ENCODE results near the gene FOXP1.

The FOXP1 gene

GRCh38 chr3:71132995-71133730, 450.4 kb downstream of the FOXP1 start:
- peak; percentile 93 for FAIRE-seq

- FAIRE-seq, result no peak
Observed at GRCh38 chr3:71131375-71132314, 451.9 kb downstream of the FOXP1 start.

- FAIRE-seq, result peak; percentile 88
Observed at GRCh38 chr3:71130471-71131374, 452.8 kb downstream of the FOXP1 start.

- FAIRE-seq, result peak; percentile 33
Observed at GRCh38 chr3:71129611-71130431, 453.7 kb downstream of the FOXP1 start.

GRCh38 chr3:71128961-71129360, 454.6 kb downstream of the FOXP1 start:
- peak; percentile 74 for FAIRE-seq

- no peak for FAIRE-seq
Observed at GRCh38 chr3:71127844-71128243, 455.7 kb downstream of the FOXP1 start.

GRCh38 chr3:71127052-71127831, 456.3 kb downstream of the FOXP1 start:
- peak; percentile 65 for FAIRE-seq

GRCh38 chr3:71125738-71126137, 457.8 kb downstream of the FOXP1 start:
- no peak for FAIRE-seq

- no peak for FAIRE-seq
Observed at GRCh38 chr3:71124048-71124447, 459.5 kb downstream of the FOXP1 start.

- FAIRE-seq, result no peak
Observed at GRCh38 chr3:71122641-71123040, 460.9 kb downstream of the FOXP1 start.

GRCh38 chr3:71121429-71122167, 461.9 kb downstream of the FOXP1 start:
- no peak for FAIRE-seq

GRCh38 chr3:71120012-71120411, 463.5 kb downstream of the FOXP1 start:
- no peak for FAIRE-seq

- no peak for FAIRE-seq
Observed at GRCh38 chr3:71119171-71119570, 464.4 kb downstream of the FOXP1 start.

- FAIRE-seq, result no peak
Observed at GRCh38 chr3:71118436-71118835, 465.1 kb downstream of the FOXP1 start.

- no peak for FAIRE-seq
Observed at GRCh38 chr3:71117572-71118247, 465.8 kb downstream of the FOXP1 start.

- no peak for FAIRE-seq
Observed at GRCh38 chr3:71114610-71115009, 468.9 kb downstream of the FOXP1 start.

GRCh38 chr3:71112576-71112975, 471.0 kb downstream of the FOXP1 start:
- no peak for FAIRE-seq

- no peak for FAIRE-seq
Observed at GRCh38 chr3:71111784-71112440, 471.6 kb downstream of the FOXP1 start.
